GM13976 (cell line): Measurements from ENCODE around the gene NCAPG.

Experiments used
- DNase-seq: peaks from one replicate; pipeline ENCODE4 v3.0.0; 2012; ENCODE audit warnings: low spot score
- CTCF ChIP-seq: IDR thresholded peaks from 2 replicates; pipeline ENCODE4 v1.5.1; 2012; ENCODE audit warnings: borderline replicate concordance, mild to moderate bottlenecking; ENCODE audit not compliant: insufficient read depth; ENCODE audit errors: extremely low read depth, missing control alignments, control extremely low read depth
- in situ Hi-C: fragments of 300-500 bp; cut with MboI; formaldehyde crosslinking; loops from one replicate; pipeline ENCODE4 v1.12.0; 2022; ENCODE audit warnings: low sequenced_read_pairs, mixed read lengths, inconsistent platforms; ENCODE audit not compliant: unreplicated experiment

Gene NCAPG

GRCh38 chr4:17765514-17766286, 45.1 kb upstream of the NCAPG start:
- in situ Hi-C loops = no loop called here
- DNase-seq = no peak
- TF ChIP-seq CTCF = no peak

DNA sequence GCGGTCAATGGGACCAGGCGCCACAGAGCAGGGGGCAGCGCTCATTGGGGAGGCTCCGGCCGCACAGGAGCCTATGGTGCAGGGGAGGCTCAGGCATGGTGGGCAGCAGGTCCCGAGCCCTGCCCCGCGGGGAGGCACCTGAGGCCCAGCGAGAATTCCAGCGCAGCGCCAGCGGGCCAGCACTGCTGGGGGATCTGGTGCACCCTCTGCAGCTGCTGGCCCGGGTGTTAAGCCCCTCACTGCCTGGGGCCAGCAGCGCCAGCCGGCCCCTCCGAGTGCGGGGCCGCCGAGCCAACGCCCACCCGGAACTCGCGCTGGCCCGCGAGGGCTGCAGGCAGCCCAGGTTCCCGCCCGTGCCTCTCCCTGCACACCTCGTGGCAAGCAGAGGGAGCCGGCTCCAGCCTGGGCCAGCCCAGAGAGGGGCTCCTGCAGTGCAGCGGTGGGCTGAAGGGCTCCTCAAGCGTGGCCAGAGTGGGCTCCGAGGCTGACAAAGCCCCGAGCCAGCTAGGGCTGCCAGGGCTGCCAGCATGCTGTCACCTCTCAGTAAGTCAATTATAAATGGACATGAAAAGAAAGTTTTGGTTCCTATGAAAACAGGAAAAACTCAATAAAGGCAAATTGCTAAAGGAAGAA, 43.8 kb upstream of the NCAPG start:
- no peak for DNase-seq
- in situ Hi-C loops = no loop called here
- no peak for TF ChIP-seq CTCF

DNA sequence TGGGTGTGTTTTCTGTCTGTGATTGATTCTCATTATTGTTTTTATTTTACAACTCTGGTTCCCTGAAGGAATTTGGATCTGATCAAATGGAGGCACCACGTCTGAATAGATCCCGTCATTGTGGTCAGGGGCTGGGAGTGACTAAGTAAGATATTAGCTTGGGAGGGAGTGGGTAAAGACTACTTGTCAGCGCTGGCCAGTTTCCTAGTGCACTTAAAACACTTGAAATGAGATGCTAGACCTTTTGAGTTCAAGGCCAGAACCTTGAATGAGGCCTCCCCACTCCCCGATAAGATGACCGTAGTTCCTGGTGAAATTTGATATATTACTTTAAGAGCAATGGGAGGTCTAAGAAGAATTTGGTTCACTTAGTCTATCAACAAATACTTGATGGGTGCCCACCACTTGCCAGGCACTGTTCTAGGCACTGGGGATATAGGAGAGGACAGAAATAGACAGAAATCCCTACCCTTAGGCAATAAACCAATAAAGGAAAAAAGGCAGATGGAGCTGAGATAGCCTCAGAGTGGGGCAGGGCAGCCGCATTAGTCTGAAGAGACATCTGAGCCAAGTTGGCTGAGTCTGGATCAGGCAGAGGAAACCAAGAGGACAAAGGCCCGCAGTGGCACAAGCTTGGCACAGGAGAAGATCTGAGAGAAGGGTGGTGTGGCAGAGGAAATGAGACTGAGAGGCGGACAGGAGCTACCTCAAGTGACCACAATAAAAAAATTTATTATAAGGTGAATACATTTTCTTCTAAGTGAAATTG, 41.2 kb upstream of the NCAPG start:
- DNase-seq = no peak
- no peak for TF ChIP-seq CTCF
- in situ Hi-C loops = no loop called here

GRCh38 chr4:17770845-17771244, 39.9 kb upstream of the NCAPG start:
- no peak for TF ChIP-seq CTCF
- in situ Hi-C loops = no loop called here
- no peak for DNase-seq

DNA sequence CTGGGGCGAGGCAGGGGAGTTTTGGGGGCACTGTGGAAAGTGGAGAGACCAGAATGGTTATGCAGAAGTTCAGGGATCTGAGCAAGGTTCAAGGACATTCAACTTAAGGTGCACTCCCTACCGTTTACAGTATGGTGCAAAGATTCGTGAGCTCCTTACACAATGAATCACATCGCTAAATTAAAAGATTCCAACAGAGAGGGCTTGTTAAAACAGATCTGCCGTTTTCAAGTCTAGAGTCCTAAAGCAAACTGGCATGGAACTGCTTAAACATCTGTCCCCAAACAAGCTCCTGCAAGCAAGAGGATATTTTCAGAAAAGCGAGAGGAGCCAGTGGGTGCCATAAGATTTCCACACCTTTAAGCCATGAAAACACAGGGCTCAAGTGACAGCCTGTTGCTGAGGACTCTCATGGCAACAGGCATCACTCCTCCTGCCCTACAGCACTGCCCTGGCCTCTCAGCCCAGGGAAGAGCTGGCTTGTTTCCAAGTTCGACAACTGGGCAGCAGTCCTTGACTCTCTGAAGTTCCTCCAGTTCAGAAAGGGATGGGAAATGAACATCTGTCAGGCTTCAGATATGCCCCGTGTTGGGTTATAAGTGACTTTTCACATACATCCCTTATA, 39.4 kb upstream of the NCAPG start:
- in situ Hi-C loops = no loop called here
- TF ChIP-seq CTCF = no peak
- DNase-seq = no peak

GRCh38 chr4:17773135-17773698, 37.6 kb upstream of the NCAPG start:
- no peak for TF ChIP-seq CTCF
- no peak for DNase-seq
- in situ Hi-C loops = no loop called here
